Activated CD4-positive, alpha-beta T cell treated with anti-CD3 and anti-CD28 coated beads, Interleukin-2, amount 50 U/mL, for 1 hour (primary cell): Measurements from ENCODE around the gene MACO1.
"Not testable (repeated sequence)": the region's sequence is repeated elsewhere in the genome, so short reads cannot be mapped to it uniquely, and the experiment has no call there.

Experiments
- DNase-seq: peaks from one replicate; pipeline ENCODE4 v3.0.0-alpha.2; 2020

The MACO1 gene

GRCh38 chr1:25425098-25426085, 5.3 kb upstream of the MACO1 start:
- no peak for DNase-seq

- no peak for DNase-seq
These were observed 3.0 kb upstream of the MACO1 start for GRCh38 chr1:25427696-25428095.

DNA sequence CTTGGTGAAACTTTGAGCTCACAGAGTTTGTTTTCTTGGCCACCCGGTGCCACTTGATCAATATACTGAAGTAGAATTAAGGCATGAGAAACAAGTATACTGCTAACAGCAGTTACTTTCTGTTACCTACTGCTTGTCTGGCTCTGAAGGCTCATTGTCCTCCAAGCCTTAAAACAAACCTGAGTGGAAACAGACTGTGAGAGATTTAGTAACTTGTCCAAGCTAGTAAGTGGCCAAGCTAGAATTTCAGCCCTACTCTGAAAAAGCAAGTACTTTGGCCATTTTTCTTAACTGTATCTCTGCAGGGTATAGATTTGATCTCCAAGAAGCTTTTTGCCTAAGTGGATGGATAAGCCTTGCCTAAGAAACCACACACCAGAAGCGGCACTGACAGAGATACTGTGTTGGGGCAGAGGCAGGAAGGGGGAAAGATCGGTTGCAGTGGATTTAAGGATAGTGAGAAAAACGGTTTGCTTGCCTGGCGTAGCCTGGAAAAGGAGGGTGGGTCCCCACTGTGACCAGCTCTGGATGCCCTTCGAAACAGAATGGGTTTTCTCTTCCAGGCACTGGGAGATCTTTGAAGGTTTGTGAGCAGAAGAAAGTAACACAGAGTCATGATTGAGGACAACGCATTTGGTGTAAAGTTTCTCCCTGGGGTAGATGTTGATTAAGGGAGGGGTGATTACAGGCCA, 2.1 kb upstream of the MACO1 start:
- no peak for DNase-seq

- no peak for DNase-seq
These were observed 527 bp downstream of the MACO1 start for GRCh38 chr1:25430967-25431881.

DNA sequence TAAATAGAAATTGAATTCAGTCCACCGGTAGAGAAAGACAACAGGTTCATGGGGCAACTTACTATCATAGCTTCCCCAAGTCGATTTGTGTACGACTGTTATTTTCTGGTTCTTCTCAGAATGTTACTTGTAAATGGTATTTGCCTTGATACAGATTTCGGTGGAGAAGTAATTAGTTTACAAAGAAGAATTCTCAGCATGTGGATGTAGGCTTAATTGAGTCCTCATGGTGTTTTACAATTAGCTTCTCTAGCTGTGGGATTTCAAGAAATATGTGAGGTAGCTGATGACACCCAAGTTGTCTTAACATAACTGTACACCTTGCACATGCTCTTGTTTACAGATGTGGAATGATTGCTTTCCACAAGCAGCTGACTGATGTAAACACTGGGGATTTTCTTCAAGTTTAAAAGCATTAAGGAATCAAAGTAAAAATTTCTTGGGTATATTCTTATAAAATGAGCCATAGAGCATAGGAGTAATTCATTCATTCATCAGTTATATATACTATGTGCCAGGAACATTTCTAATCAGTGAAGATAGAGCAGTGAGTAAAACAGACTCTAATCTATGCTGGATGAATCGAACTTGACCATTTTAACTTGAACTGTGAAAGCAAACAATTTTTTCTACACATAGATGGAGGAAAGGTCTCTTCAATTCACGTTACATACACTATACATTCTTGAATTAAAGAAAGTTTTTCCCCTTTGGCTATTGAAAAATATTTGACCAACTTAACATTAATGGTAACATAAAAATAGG, 1.4 kb downstream of the MACO1 start:
- no peak for DNase-seq

DNA sequence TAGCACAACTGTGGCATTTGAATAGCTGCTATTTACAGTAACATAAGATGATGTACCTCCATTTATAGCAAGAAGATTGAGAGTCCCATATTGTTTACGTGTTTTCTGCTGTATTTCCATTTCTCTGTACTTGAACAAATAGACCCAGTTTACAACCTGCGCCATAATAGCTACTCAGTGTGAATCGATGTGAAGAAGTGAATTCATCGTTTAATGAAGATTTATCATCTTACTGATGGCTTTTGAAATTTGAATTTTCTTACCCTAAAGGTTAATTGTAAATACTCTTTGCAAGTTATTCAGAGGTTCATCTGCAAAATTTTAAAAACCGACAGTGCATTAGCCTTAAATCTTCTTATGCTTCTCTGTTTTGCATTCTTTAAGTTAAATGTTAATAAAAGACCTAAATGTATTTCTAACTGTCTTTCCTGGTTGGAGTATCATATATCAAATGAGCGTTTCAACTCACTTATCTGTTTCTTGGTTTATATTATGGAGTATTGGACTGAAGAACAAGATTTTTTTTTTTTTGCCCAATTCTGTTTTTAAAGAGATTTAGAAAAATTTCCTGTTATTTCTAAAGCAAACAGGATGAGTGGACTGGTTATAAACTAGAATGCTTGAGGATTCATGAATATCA, 2.2 kb downstream of the MACO1 start:
- no peak for DNase-seq

DNA sequence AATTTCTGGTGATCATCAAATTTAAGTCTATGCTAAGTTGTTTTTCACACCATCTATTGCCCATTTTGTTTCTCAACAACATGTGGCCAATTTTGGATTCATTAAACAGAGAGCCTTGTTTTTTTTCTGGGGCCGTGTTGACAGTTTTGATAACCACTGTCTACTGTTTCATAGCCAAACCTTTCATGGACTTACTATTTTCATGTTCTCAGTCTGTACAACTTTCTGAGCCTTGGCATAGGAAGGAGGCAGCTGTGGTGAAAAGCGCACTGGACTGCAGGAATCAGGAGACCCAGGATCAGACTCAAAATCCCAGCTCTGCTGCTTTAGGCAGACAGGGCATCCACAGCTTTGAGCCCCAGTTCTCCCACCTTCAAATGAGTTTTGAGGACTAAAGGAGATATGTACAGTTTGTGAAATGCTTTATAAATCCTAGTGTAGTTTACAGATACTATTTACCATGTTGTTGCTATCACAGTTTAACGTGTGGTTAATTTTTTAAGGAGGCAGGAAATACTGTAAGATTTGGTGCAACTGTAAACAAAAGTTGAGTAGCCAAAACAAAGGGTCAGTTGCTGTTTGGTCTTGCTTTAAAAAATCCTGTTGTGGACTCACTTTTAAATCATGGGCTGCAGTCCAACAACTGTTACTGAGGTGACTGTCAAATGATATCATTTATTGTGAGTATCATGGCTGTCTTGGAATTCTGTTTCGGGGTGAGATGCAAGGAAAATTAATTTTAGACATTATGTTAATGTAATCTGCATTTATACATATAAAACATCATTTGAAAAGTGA, 2.9 kb downstream of the MACO1 start:
- no peak for DNase-seq

DNA sequence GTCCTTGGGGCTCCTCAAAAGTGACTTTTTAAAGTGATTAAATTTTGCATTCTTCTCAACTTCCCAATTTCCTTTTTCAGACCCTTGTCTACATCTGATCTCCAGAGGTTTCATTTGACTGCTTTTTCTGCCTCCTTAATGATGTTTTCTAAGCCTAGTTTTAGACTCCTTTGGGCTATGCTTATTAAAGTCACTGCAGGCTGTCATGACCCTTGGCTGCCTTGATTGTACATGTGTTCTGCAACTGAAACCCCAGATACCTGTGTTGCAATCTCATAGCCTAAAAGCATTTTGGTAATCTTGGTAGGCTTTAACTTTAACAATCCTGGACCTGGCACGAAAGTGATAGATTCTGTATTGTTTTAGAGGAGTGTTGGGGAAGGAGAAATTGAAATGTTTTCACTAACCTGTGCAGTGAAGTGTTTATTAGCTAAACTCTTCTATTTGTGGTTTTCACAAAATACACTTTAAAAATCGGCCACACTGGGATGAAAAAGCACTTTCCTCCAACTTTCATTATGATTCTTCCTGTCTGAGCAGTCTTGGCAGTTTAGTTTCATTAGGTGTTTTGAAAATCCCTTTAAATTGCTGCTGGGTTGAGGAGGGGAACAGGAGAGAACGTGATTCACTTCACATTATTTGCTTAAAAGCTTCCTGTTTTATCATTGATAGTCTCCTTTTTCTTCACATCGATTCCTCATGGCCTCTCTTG, 4.9 kb downstream of the MACO1 start:
- no peak for DNase-seq

- no peak for DNase-seq
These were observed 7.0 kb downstream of the MACO1 start for GRCh38 chr1:25437672-25438071.

- DNase-seq, result no peak
These were observed 8.6 kb downstream of the MACO1 start for GRCh38 chr1:25439287-25439686.

DNA sequence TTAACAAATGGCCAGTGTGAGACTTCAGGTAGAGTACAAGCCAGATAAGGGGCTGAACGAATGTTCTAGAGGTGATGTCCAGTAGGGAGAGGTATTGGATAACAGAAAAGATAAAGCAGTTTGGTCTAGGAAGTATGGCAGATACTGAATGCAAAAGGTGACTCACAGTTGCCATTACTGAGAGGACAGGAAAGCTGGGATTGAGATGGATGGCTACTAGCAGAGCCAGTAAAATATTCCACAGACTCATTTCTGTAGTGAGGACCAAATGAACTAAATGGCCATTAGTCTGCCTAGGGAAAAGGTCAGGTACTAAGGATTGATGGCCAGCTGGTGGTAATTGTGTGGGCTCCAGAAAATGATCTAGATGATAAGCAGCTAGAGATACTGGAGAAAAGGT, 11.5 kb downstream of the MACO1 start:
- no peak for DNase-seq

GRCh38 chr1:25443030-25443699, 12.5 kb downstream of the MACO1 start:
- no peak for DNase-seq

GRCh38 chr1:25444604-25445003, 13.9 kb downstream of the MACO1 start:
- DNase-seq, result not testable (repeated sequence)

DNA sequence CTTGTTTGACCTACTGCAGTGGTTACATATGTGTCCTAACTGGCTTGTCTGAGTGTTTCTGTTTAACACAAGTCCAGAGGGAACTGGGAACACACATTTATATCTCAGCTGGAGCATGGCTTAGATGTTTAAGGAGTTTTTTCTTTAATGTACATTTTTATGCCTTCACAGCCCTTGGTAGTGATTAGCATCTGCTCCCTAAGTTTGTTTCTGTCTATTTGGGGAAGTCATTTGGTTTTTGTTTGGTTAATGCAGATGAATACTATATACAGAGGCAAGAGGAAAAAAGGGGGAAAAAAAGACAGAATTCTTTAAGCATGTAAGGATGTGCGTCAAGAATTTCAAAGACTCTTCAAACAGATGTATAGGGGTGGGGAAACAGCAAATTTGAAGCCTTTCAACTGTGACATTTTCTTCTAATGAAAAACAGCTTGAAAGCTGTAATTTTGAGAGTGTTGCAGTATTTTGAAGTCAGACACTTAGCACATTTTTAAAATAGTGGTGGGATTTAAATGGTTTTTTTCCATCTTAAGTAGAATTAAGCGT, 15.4 kb downstream of the MACO1 start:
- no peak for DNase-seq

DNA sequence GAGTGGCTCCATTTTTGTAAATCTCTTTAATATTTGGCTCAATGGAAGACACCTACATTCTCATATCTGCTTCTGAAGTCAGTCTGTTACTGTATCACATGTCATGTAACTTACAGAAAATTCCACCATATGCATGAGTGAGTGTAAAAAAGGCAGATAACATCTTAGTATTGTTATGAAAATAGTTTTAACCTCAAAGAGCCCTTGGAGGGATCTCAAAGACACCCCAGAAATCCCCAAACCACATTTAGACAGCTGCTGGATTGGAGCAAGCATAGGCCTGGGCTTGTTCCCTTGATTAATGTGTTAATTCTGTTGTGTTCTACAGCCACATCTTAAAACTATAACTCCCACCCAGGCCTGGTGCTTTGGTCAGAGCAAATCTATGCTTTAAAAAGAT, 16.9 kb downstream of the MACO1 start:
- DNase-seq, result no peak

DNA sequence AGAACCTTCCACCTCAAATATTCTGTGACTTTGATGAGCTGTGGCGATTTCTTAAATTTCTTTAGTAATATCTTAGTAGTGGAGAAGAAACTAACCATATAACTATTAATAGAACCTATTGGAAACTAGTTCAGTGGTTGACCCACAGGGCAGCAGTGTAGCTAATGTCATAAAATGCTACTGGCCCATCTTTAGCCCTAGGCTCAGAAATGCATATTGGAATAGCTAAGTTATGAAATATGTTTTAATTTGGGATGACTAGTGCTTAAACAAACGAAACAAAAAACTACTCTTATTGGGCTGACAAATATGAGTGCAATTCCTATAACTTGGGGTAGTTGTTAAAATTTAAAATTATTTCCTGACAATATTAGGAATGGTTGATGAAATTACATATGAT, 20.2 kb downstream of the MACO1 start:
- no peak for DNase-seq

DNA sequence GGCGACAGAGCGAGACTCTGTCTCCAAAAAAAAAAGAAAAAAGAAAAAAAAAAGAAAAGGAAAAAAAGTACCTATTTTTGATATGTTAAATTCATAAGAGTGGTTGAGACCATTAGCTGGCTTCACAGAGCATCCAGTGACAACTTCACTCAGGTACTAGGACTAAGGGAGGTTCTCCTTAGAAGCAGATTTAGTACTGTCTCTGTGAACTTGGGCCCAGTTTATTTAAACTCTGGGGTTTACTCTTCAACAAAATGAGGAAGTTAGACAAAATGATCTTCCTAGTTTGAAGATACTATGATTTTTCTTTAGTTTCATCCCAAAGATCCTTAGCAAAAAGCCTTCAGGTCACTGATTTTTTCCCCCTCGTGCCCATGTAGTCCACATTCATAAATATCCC, 21.2 kb downstream of the MACO1 start:
- no peak for DNase-seq

- no peak for DNase-seq
These were observed 25.8 kb downstream of the MACO1 start for GRCh38 chr1:25456502-25456901.
